Activated naive CD8-positive, alpha-beta T cell (primary cell): ENCODE measurements around the gene GABBR2.
"Not testable (repeated sequence)": the region's sequence is repeated elsewhere in the genome, so short reads cannot be mapped to it uniquely, and the experiment has no call there.

Experiments
- H3K27ac Mint-ChIP-seq: one replicate; pipeline ENCODE4 v1.8.0; 2021; ENCODE audit warnings: mixed read lengths
- H3K27me3 Mint-ChIP-seq: one replicate; pipeline ENCODE4 v1.8.0; 2021; ENCODE audit warnings: mixed read lengths
- H3K36me3 Mint-ChIP-seq: one replicate; pipeline ENCODE4 v1.8.0; 2021; ENCODE audit warnings: mixed read lengths
- H3K4me1 Mint-ChIP-seq: one replicate; pipeline ENCODE4 v1.8.0; 2021; ENCODE audit warnings: low read depth, mixed read lengths
- H3K4me3 Mint-ChIP-seq: one replicate; pipeline ENCODE4 v1.8.0; 2021; ENCODE audit warnings: mild to moderate bottlenecking, mixed read lengths
- H3K9me3 Mint-ChIP-seq: one replicate; pipeline ENCODE4 v1.8.0; 2021; ENCODE audit warnings: low read depth, mixed read lengths

The GABBR2 gene

GRCh38 chr9:98706651-98707165 is 2.0 kb downstream of the GABBR2 start:
- Mint-ChIP-seq H3K27ac (no peak overlapping the region), H3K4me1 (peaks cover 9% of the 10 kb centered on the region), H3K27me3 (peaks cover 46% of the 10 kb centered on the region), H3K36me3 (no peaks in the 10 kb centered on the region), H3K9me3 (no peaks in the 10 kb centered on the region), H3K4me3 (peak overlapping the region; percentile 5)

GRCh38 chr9:98702835-98703380 is 5.8 kb downstream of the GABBR2 start:
- Mint-ChIP-seq H3K9me3 (no peaks in the 10 kb centered on the region), H3K27me3 (peaks cover 31% of the 10 kb centered on the region)

GRCh38 chr9:98702340-98702739 is 6.4 kb downstream of the GABBR2 start:
- peaks cover 6% of the 10 kb centered on the region for H3K4me1 Mint-ChIP-seq
- H3K4me3 Mint-ChIP-seq: no peak overlapping the region
- no peaks in the 10 kb centered on the region for H3K36me3 Mint-ChIP-seq
- H3K9me3 Mint-ChIP-seq: no peaks in the 10 kb centered on the region
- peaks cover 31% of the 10 kb centered on the region for H3K27me3 Mint-ChIP-seq
- H3K27ac Mint-ChIP-seq: no peak overlapping the region

More at GRCh38 chr9:98702835-98703380, 5.8 kb downstream of the GABBR2 start:
- H3K27ac Mint-ChIP-seq: no peak overlapping the region
- H3K36me3 Mint-ChIP-seq: no peaks in the 10 kb centered on the region
- no peak overlapping the region for H3K4me3 Mint-ChIP-seq
- H3K4me1 Mint-ChIP-seq: peaks cover 6% of the 10 kb centered on the region

- H3K36me3 Mint-ChIP-seq: no peaks in the 10 kb centered on the region
- peaks cover 1% of the 10 kb centered on the region for H3K4me1 Mint-ChIP-seq
- H3K27me3 Mint-ChIP-seq: peaks cover 28% of the 10 kb centered on the region
- no peak overlapping the region for H3K4me3 Mint-ChIP-seq
- no peaks in the 10 kb centered on the region for H3K9me3 Mint-ChIP-seq
- H3K27ac Mint-ChIP-seq: no peak overlapping the region
Measured at GRCh38 chr9:98701576-98701975, 7.2 kb downstream of the GABBR2 start.

- no peaks in the 10 kb centered on the region for H3K4me1 Mint-ChIP-seq
- H3K27me3 Mint-ChIP-seq: peaks cover 22% of the 10 kb centered on the region
- no peaks in the 10 kb centered on the region for H3K9me3 Mint-ChIP-seq
- H3K36me3 Mint-ChIP-seq: no peaks in the 10 kb centered on the region
- H3K27ac Mint-ChIP-seq: no peak overlapping the region
- H3K4me3 Mint-ChIP-seq: no peak overlapping the region
Measured at GRCh38 chr9:98700801-98701200, 7.9 kb downstream of the GABBR2 start.

- no peak overlapping the region for H3K4me3 Mint-ChIP-seq
- no peaks in the 10 kb centered on the region for H3K9me3 Mint-ChIP-seq
- H3K27ac Mint-ChIP-seq: no peak overlapping the region
- no peaks in the 10 kb centered on the region for H3K36me3 Mint-ChIP-seq
- no peaks in the 10 kb centered on the region for H3K4me1 Mint-ChIP-seq
- peaks cover 13% of the 10 kb centered on the region for H3K27me3 Mint-ChIP-seq
Measured at GRCh38 chr9:98698856-98699255, 9.9 kb downstream of the GABBR2 start.

GRCh38 chr9:98694943-98695342 is 13.8 kb downstream of the GABBR2 start:
- no peaks in the 10 kb centered on the region for H3K9me3 Mint-ChIP-seq
- no peaks in the 10 kb centered on the region for H3K36me3 Mint-ChIP-seq
- peaks cover 3% of the 10 kb centered on the region for H3K27me3 Mint-ChIP-seq
- H3K4me1 Mint-ChIP-seq: no peaks in the 10 kb centered on the region
- no peak overlapping the region for H3K27ac Mint-ChIP-seq
- no peak overlapping the region for H3K4me3 Mint-ChIP-seq

GRCh38 chr9:98692392-98692791 is 16.3 kb downstream of the GABBR2 start:
- Mint-ChIP-seq H3K9me3 (no peaks in the 10 kb centered on the region), H3K27me3 (peaks cover 2% of the 10 kb centered on the region), H3K36me3 (no peaks in the 10 kb centered on the region), H3K4me1 (peaks cover 2% of the 10 kb centered on the region), H3K4me3 (no peak overlapping the region), H3K27ac (no peak overlapping the region)

- Mint-ChIP-seq H3K27ac (no peak overlapping the region), H3K9me3 (no peaks in the 10 kb centered on the region), H3K4me3 (no peak overlapping the region), H3K4me1 (peaks cover 2% of the 10 kb centered on the region), H3K27me3 (peaks cover 2% of the 10 kb centered on the region), H3K36me3 (no peaks in the 10 kb centered on the region)
Measured at GRCh38 chr9:98691890-98692289, 16.8 kb downstream of the GABBR2 start.

GRCh38 chr9:98690686-98691085 is 18.0 kb downstream of the GABBR2 start:
- Mint-ChIP-seq H3K27ac (no peak overlapping the region), H3K9me3 (no peaks in the 10 kb centered on the region)

GRCh38 chr9:98688710-98689495 is 19.8 kb downstream of the GABBR2 start:
- no peaks in the 10 kb centered on the region for H3K36me3 Mint-ChIP-seq
- no peak overlapping the region for H3K27ac Mint-ChIP-seq
- peaks cover 4% of the 10 kb centered on the region for H3K4me1 Mint-ChIP-seq
- H3K4me3 Mint-ChIP-seq: no peak overlapping the region
- no peaks in the 10 kb centered on the region for H3K27me3 Mint-ChIP-seq
- H3K9me3 Mint-ChIP-seq: no peaks in the 10 kb centered on the region

More at GRCh38 chr9:98690686-98691085, 18.0 kb downstream of the GABBR2 start:
- Mint-ChIP-seq H3K27me3 (peaks cover 2% of the 10 kb centered on the region), H3K4me1 (peaks cover 4% of the 10 kb centered on the region), H3K36me3 (no peaks in the 10 kb centered on the region), H3K4me3 (no peak overlapping the region)

- Mint-ChIP-seq H3K36me3 (no peaks in the 10 kb centered on the region), H3K4me1 (peaks cover 4% of the 10 kb centered on the region), H3K27ac (no peak overlapping the region), H3K27me3 (no peaks in the 10 kb centered on the region), H3K4me3 (no peak overlapping the region), H3K9me3 (no peaks in the 10 kb centered on the region)
Measured at GRCh38 chr9:98687911-98688310, 20.8 kb downstream of the GABBR2 start.

- no peak overlapping the region for H3K27ac Mint-ChIP-seq
- H3K36me3 Mint-ChIP-seq: no peaks in the 10 kb centered on the region
- H3K4me1 Mint-ChIP-seq: peaks cover 4% of the 10 kb centered on the region
- H3K27me3 Mint-ChIP-seq: no peaks in the 10 kb centered on the region
- no peaks in the 10 kb centered on the region for H3K9me3 Mint-ChIP-seq
- H3K4me3 Mint-ChIP-seq: no peak overlapping the region
Measured at GRCh38 chr9:98686961-98687855, 21.5 kb downstream of the GABBR2 start.

GRCh38 chr9:98684816-98685215 is 23.9 kb downstream of the GABBR2 start:
- not testable (repeated sequence) for H3K4me1 Mint-ChIP-seq, H3K27ac Mint-ChIP-seq, H3K27me3 Mint-ChIP-seq, H3K36me3 Mint-ChIP-seq, H3K4me3 Mint-ChIP-seq, H3K9me3 Mint-ChIP-seq
